8988T (cell line): ENCODE measurements around the gene FRMD8.

Experiments
- DNase-seq: peaks from one replicate; pipeline ENCODE4 v3.0.0; 2011

Gene FRMD8

DNA sequence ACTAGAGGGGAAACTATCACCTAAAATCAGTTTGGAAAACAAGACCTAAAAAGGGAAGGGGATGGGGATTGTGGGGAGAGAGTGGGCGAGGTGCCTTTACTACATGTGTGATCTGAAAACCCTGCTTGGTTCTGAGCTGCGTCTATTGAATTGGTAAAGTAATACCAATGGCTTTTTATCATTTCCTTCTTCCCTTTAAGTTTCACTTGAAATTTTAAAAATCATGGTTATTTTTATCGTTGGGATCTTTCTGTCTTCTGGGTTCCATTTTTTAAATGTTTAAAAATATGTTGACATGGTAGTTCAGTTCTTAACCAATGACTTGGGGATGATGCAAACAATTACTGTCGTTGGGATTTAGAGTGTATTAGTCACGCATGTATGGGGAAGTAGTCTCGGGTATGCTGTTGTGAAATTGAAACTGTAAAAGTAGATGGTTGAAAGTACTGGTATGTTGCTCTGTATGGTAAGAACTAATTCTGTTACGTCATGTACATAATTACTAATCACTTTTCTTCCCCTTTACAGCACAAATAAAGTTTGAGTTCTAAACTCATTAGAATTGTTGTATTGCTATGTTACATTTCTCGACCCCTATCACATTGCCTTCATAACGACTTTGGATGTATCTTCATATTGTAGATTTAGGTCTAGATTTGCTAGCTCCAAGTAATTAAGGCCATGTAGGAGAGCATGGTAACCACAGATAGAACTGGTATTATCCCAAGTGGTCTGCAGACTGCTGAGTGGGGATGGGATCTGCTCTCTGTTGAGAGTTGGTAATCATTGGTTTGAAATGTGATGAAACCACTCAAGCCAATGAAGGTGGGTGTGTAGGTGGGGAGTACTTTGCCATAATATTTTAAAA is 39.8 kb downstream of the FRMD8 start:
- no peak for DNase-seq

DNA sequence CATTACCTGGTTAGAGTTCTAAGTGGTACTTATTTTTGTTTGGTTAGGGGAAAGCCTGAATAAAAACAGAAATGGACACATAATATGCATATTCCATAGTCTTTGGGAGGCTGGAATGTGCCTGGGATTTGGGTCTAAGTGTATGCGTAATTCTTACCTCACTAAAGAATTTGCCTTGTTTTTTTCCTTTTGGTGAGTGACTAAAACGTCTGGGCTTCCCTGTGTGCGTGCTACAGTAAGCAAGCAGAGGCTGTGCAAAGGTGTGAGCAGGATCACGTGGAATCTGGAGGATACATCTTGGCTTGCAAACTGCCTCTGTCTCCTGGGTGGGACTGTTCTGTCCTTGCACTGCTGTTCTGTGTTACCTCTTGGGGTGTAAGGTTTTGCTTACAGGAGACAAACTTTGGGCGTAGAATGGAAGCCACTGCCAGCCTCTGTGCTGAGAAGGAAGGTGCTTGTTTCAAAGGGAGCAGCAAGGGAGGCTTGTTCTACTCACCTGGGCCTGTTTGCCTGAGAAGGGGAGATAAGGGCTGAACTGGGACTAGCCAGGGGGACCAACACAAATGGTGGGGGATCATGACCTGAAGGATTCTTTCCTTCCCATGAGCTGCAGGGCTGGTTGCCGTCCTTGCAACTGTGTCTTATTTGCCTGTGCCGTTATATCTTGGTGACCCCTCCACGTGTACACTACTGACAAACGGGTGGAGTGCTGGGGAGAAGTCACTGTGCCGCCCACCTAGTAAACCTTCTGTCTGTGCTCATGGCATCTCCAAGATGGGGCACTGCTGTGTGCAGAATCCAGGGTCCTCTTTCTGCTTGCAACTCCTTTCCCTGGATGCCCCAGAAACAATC is 40.6 kb downstream of the FRMD8 start:
- DNase-seq = no peak

DNA sequence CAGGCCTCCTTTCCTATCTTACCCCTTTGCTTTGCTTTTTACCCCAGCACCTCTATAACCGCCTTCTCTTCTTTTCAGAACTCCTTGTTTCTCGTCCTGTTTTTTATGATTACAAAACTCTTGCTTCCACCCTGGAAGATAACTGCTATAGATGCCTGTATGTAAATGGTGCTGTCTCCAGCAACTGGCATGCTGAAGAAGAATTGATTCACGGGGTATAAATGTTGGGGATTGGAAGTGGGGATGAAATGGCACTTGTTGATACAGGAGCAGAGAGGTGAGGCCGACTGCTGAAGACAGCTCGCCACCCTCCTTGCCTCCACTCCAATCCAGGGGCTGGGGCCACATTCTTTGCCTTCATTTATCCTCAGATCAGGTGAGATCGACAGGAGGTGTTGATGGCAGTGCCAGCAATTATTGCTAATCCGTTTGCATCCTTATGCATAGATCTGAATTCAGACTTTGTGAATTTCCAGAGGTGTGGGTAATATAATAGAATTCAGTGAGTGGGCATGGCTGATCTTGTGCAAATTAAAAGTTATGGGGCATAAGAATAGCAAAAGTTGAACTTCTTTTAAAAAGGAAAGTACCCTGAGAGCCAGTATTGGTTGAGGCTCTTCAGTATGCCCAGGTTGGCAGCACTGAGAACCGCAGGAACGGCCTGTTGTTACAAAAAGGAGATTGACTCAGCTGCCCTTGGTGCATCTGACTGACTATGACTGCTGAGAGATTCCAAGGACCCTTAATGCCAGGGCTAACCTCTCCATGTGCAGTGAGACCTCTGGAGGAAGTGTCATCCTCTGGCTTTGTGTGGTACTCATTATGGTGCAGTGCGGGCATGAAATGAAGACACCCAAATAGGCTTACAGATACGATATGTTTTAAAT is 41.5 kb downstream of the FRMD8 start:
- DNase-seq = no peak

DNA sequence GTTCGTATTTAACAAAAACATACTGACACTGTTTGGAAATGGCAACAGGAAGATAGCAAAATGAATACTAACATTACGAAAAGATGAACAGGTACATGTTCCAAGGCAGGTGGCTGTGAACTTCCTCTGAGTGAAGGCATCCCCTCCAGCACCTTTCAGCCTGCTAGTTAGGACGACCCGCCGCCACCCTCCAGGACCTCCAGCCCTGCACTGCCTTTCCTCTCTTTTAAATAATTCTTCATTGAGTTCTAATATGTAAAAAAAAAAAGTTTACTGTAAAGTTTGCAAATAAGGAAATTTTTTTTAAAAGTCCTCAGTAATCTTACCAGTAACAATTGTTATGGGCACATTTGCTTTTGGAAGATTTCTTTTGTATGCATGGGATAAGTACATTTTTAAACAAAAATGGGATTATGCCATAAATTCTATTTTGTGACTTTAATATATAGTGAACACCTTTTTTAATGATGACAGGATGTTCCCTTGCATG is 42.2 kb downstream of the FRMD8 start:
- no peak for DNase-seq

DNA sequence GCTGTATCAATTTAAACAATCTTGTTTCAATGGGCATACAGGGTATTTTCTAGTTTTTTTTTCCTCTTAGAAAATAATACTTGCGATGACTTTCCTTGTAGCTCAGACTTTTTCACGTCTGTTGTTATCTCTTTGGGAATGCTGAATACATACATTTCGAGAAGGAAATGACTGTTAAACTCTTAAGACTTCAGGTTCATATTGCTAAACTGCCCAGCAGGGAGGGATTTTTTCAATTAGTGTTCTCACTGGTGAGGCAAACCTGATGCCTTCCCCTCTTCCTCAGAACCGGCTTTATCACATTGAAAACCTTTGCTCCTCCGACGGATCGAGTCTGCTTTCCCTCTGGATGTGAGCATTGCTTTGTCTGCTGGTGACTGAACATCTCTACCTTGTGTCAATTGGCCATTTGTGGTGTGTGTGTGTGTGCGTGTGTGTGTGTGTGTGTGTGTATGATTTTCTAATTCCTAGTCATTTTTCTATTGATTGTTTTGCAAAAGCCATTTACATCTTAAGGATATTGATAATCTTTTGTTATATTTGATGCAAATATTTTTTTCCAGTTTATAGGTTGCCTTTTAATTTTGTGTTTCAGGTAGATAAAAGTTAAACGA is 42.7 kb downstream of the FRMD8 start:
- DNase-seq = no peak

DNA sequence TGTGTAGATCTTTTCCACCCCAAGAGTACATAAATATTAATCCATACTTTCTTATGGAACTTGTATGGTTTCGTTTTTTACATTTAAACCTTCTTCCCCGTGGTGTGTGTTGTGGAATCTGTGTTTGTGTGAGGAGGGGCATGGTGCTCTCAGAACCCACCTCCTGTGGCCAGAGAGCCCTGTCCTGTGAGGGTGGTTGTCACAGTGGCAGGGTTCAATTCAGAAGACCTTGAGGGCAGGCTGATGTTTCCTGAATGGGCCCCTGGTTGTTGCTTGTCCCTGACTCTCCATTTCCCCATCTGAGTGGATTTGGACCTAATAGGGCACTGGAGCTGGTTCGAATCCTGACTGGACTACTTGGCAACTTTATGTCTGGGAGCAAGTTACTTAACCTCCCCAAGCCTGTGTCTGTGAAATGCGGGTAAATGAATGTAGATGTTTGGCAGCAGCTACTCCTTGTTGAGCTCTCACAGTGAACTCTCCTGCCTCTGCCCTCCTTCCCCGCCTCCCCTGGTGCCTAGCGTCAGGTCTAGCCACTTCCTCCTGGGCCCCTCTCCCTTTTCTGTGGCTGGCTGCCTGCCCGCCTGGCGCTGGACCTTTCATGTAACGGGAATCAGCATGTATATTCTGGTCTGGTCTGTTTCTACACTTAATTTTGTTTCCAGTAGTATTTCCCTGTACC is 43.4 kb downstream of the FRMD8 start:
- DNase-seq = no peak

DNA sequence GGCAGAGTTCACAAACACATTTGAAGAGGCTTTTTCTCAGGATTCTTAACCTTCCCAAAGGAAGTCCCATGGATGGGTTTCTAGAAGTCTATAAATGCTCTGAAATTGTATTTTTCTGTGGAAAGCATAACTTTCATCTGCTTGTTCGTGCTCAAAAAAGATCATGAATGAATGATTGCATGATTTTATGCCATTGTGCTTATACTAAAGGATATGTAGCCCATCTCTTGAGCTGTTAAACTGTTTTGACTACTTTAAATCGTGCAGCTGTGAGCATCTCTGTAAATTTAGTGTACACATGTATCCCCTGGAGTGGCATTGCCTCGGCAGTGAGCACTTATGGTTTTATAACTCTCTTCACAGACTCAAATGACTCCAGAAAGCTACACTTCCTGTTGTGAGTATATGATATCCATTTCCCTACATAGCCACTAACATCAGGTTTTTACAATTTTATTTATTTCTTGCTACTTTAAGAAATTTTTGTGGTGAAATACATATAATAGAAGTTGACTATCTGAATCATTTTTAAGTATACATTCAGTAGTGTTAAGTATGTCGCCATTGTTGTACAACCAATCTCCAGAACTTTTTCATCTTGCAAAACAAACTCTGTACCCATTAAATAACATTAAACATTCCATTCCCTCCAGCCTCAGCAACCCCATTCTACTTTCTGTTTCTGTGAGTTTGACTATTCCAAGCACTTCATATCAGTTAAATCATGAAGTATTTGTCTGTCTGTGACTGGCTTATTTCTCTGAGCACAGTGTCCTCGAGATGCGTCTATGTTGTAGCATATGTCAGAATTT is 44.2 kb downstream of the FRMD8 start:
- no peak for DNase-seq

DNA sequence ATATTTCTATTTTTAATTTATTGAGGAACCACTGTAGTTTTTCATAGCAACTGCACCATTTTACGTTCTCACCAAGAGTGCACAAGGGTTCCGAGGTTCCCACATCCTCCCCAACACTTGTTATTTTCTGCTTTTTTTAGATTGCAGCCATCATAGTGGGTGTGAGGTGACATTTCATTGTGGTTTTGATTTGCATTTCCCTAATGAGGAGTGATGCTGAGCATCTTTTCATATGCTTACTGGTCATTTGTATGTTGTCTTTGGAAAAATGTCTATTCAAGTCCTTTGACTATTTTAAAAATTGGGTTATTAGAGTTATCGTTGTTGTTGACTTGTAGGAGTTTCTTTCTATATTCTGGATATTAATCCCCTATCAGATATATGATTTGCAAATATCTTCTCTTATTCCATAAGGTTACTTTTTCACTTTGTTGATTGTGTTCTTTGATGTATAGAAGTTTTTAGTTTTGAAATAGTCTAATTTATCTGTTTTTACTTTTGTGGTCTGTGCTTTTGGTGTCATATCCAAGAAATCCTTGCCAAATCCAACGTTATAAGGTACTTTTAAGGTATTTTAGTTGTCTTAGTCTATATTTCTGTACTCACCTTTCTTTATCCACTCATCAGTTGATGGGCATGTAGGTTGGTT is 45.1 kb downstream of the FRMD8 start:
- no peak for DNase-seq

DNA sequence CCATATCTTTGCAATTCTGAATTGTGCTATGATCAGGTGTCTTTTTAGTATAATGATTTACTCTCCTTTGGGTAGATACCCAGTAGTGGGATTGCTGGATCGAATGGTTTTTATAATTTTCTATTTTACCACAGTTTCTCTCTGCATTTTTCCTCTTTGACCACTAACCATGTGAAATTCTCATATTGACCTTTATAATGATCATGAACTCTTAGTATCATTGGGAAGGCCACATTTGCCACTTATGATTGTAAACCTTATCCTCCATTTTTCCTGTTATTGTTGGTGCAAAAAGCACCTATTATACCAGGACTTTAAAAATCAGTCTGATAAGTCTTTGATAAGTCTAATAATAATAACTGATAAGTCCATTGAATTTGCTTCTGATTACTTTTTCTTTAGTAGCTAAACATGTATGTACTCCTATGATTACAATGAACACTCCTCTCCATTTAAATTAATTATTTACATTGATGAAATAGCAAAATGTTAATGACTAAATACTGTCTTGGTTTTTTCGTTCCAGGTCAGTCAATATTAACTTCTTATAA is 45.7 kb downstream of the FRMD8 start:
- DNase-seq = no peak

DNA sequence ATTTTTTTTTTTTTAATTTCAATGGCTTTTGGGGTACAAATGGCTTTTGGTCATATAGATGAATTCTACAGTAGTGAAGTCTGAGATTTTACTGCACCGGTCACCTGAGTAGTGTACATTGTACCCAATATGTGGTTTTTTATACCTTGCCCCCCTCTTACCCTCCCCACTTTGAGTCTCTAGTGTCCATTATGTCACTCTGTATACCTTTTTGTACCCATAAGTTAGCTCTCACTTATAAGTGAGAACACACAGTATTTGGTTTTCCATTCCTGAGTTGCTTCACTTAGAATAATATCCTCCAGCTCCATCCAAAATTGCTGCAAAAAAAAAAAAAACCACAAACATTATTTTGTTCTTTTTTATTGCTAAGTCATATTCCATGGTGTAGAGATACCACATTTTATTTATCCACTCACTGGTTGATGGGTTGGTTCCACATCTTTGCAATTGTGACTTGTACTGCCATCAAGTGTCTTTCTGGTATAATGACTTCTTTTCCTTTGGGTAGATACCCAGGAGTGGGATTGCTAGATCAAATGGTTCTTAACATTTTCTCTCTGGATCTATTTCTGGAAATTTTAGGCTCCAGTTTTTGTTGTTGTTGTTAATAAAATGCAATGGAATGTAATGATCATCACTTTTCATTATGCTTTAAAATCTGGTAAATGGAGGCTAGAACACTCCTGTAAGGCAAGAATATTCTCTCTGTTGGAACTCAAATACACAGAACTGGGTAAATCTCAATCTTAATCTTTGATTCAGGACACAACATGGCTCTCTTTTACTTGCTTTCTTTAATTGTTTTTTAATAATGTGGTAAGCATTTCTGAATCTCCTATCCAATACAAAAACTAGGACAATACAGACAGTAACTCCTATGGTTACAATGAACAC is 46.5 kb downstream of the FRMD8 start:
- no peak for DNase-seq

DNA sequence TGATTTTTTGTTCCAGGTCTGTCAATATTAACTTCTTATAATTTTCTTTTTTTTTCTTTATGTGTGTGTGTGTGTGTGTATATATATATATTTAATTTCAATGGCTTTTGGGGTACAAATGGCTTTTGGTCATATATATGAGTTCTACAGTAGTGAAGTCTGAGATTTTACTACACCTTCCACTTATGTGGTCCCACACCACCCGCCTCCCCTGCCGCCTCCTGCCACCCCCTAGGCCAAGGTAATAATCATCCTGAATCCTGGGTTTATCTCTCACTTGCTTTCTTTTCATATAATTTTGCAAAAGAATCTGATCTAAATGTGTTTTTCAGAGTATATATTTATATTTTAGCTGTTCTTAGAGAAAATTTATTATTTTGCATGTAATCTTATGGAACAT is 47.2 kb downstream of the FRMD8 start:
- no peak for DNase-seq

DNA sequence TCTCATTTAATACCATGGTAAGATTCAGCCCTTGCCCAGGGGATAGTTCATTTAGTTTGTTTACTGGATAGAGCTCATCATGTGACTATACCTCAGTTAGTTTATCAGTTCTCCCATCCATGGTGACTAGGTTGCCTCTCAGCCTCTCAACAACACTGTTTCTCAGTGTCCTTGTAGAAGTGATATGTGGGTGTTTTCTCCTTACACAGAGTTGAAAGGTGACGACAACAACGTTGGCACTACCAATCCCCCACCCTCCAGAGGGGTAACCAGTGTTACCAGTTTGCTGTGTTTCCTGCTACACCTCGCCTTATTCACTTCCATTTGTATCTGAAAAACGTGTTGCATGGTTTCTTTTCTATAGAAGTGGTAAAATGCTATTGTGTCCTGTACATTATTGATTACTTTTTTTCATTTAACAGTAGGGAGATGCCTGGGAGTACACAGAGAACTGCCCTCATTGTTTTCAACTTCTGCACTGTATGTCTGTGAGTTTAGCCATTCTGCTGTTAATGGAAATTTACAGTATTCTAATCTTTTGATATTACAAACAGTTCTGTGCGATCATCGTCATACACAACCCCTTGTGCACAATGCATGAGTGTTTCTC is 47.7 kb downstream of the FRMD8 start:
- DNase-seq = no peak

DNA sequence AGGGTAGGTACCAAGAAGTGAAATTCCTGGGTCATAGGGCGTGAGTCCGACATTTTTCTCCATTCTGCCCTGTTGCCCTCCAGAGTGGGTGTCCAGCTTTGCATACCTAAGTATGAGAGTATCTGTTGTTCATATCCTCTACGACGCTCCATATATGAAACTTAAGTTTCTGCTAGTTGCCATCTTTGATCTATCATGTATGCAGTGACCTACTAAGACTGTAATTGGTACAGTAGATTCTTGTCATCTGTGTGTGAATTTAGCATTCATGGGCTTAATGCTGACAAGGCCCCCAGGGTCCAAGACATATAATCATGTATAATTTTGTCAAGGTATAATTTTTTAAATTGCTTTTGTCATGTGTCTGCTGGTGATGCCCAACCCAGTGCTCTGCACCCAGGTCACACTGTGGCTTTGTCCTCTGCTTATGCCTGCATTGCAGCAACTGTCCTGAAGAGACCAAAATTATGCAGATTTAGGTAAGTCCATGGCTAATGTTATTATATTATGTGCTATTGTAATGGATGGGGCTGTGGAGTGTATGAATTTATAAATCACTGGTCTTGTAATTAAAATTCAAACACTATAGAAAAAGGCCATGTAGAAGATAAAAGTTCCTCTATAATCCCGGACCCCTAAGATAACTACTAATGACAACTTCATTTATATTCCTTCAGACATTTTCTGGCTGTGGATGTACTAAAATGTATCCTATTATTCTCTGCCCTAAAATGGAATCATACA is 48.4 kb downstream of the FRMD8 start:
- no peak for DNase-seq

DNA sequence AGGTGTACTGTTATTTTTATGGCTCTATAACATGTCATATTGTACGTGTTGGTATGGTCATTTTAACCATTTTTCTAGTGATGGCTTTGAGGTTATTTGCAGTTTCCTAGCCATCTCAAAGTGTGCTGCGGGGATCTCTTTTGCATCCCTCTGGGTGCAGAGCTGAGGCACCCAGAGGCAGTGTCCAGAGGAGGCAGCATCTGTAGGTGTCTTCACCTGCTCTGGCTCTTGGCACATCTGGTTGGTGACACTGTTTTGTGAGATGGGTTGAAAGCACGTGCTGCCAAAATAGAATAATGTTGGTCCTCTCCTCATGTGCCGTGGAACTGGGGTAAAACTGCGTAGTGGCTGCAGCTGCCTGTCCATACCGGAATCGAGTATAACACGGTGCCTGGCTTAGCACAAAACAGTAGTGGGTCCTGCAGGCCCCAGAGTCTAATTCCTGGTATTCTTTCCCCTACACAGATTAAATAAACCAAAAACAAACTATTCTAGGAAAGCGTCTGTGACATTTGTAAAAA is 49.0 kb downstream of the FRMD8 start:
- no peak for DNase-seq

DNA sequence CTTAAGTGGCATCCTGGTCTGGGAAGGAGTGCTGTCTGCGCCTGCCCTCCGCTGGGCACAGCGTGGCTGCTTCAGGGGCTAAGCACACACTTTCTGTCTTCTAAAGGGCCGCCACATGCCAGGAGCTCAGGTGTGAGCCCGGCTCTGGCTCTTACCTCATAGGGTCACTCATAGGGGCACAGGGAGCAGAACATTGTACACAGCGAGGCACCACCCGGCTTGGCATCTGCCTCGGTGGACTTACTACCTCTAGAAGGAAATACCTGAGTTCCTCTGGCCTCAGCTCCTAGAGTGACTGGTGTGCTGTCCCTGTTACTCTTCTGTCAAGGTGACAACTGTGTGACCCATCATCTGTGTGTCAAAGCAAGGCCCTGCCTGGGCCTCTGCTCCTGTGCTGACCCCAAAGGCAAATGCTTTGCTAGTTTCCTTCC is 49.6 kb downstream of the FRMD8 start:
- DNase-seq = no peak

DNA sequence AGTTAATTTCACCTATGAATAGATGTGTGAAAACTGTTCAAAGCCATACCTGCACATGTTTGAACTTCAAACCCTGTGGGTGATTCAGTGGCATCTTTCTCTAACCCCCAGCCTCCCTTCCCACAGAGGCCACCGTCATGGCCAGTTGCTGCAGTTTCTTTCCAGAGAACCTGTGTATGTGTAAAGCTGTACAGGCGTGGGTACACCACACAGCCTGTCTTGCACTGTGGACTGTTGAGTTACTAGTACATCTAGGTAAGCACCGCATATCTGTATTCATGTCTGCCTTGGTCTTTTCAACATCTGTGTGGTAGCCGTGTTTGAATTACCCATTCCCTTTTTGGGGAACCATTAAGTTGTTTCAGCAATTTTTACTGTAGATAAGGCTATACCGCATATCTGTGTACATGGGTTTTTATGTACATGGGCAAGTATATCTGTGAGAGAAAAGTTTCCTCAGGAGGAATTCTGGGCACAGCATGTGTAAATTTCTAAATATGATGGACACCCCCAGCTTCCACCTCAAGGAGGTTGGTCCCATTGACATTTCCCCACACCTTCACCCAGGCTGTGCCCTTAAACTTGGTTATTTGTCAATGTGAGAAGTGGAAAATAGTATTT is 50.1 kb downstream of the FRMD8 start:
- DNase-seq = no peak
